Ovary (tissue), 3 donors: ENCODE results near the gene WBP2NL.

Source experiments
- EP300 ChIP-seq: sonication (generic); formaldehyde crosslinking; IDR thresholded peaks from one replicate; pipeline ENCODE4 v1.6.1; 2017; ENCODE audit warnings: antibody characterized with exemption
- POLR2A ChIP-seq: fragments of 450-650 bp; IDR thresholded peaks from one replicate; pipeline ENCODE4 v1.6.1; 2017; ENCODE audit warnings: antibody characterized with exemption, mild to moderate bottlenecking, moderate library complexity
- TF ChIP-seq, protein P1 (sequence below), 3 donors: fragments of 450-650 bp in 2 of 3; fragments of 200-600 bp in 1 of 3; IDR thresholded peaks; one replicate each; pipeline versions ENCODE4 v1.5.1 to v1.8.0; 2016 to 2022; ENCODE audit warnings: antibody characterized with exemption in 3 of 3, mild to moderate bottlenecking in 1 of 3
- donor health status: DM: no; HTN: no; CAD: no.

DNA sequence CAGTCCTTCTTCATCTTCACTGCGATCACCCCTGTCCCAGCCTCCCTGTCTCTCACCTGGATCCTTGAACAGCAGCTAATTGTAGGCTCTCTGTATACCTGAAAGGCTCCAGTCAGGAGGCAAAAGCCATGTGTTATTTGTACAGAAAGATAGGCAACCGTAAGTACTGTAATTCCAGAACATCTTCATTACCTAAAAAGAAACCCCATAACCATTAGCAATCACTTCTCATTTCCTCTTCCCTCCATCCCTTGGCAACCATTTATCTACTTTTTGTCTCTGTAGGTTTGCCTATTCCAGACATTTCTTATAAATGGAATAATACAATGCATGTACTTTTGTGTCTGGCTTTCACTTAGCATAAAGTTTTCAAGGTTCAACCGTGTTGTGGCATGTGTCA is 54.2 kb downstream of the WBP2NL start:
- TF ChIP-seq, protein P1, sequence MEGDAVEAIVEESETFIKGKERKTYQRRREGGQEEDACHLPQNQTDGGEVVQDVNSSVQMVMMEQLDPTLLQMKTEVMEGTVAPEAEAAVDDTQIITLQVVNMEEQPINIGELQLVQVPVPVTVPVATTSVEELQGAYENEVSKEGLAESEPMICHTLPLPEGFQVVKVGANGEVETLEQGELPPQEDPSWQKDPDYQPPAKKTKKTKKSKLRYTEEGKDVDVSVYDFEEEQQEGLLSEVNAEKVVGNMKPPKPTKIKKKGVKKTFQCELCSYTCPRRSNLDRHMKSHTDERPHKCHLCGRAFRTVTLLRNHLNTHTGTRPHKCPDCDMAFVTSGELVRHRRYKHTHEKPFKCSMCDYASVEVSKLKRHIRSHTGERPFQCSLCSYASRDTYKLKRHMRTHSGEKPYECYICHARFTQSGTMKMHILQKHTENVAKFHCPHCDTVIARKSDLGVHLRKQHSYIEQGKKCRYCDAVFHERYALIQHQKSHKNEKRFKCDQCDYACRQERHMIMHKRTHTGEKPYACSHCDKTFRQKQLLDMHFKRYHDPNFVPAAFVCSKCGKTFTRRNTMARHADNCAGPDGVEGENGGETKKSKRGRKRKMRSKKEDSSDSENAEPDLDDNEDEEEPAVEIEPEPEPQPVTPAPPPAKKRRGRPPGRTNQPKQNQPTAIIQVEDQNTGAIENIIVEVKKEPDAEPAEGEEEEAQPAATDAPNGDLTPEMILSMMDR (IDR thresholded peaks at IDR 0.05) = no peak
- TF ChIP-seq POLR2A = no peak
- no peak for TF ChIP-seq EP300
